ENCODE measurements around the gene SPATA16.

SPATA16 gene

GRCh38 chr3:173003956-173004355 lies 137.1 kb downstream of the SPATA16 start:
- no peak for TF ChIP-seq CTCF (conservative IDR thresholded peaks at IDR 0.05; ENCODE audit: low read length)
- no peak for TF ChIP-seq EZH2phosphoT487 (IDR thresholded peaks at IDR 0.05; ENCODE audit: borderline replicate concordance)

DNA sequence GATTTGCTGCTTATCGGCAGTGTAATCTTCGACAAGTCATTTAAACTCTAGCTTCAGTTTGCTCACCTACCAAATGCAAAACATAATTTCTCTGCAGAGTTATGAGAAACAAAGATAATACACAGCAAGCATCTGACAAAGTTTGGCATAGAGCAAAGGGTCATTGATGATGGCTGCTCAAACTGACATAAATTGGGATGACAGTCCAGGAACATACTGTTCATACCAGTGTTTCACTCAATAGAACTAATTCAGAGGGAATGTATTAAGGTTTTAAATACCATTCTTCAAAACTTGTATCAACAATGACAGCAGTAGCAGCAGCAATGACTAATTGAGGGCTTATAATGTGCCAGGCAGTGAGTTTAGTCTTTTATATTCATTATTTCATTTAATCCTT lies 137.6 kb downstream of the SPATA16 start:
- no peak overlapping the region for H3K4me2 ChIP-seq (ENCODE audit: low read depth, low read length, poor library complexity, severe bottlenecking)

More at GRCh38 chr3:173003956-173004355, 137.1 kb downstream of the SPATA16 start:
- Histone ChIP-seq H3K9me2 (replicated peaks; ENCODE audit: low read depth, low read length) (no peaks in the 10 kb centered on the region), H3K4me2 (ENCODE audit: low read depth, low read length, poor library complexity, severe bottlenecking) (no peak overlapping the region), H4K20me1 (ENCODE audit: insufficient read depth, low read length, poor library complexity, severe bottlenecking) (no peaks in the 10 kb centered on the region), H3K9me3 (ENCODE audit: insufficient read depth, low read depth, low read length) (no peaks in the 10 kb centered on the region), H3F3A (ENCODE audit: low read depth) (no peaks in the 10 kb centered on the region), H3K4me3 (ENCODE audit: low read length, poor library complexity, severe bottlenecking) (no peak overlapping the region), H3K9ac (ENCODE audit: low read depth, low read length, poor library complexity, severe bottlenecking) (no peak overlapping the region), H3K79me2 (ENCODE audit: insufficient read depth, low read length) (no peaks in the 10 kb centered on the region), H3K27me3 (ENCODE audit: insufficient read depth, low read length, poor library complexity, severe bottlenecking) (no peaks in the 10 kb centered on the region), H3K36me3 (ENCODE audit: insufficient read depth, low read length) (no peaks in the 10 kb centered on the region), H3K4me1 (ENCODE audit: insufficient read depth, low read length, poor library complexity, severe bottlenecking) (no peaks in the 10 kb centered on the region), H2AFZ (ENCODE audit: low read length) (no peak overlapping the region)

GRCh38 chr3:173001622-173002021 lies 139.4 kb downstream of the SPATA16 start:
- Histone ChIP-seq H3K36me3 (ENCODE audit: insufficient read depth, low read length) (no peaks in the 10 kb centered on the region), H3K79me2 (ENCODE audit: insufficient read depth, low read length) (no peaks in the 10 kb centered on the region), H2AFZ (ENCODE audit: low read length) (no peak overlapping the region), H3K4me2 (ENCODE audit: low read depth, low read length, poor library complexity, severe bottlenecking) (no peak overlapping the region), H4K20me1 (ENCODE audit: insufficient read depth, low read length, poor library complexity, severe bottlenecking) (no peaks in the 10 kb centered on the region), H3K9me3 (ENCODE audit: insufficient read depth, low read depth, low read length) (no peaks in the 10 kb centered on the region), H3K27me3 (ENCODE audit: insufficient read depth, low read length, poor library complexity, severe bottlenecking) (no peaks in the 10 kb centered on the region), H3F3A (ENCODE audit: low read depth) (no peaks in the 10 kb centered on the region), H3K4me1 (ENCODE audit: insufficient read depth, low read length, poor library complexity, severe bottlenecking) (no peaks in the 10 kb centered on the region), H3K9me2 (replicated peaks; ENCODE audit: low read depth, low read length) (no peaks in the 10 kb centered on the region), H3K4me3 (ENCODE audit: low read length, poor library complexity, severe bottlenecking) (no peak overlapping the region), H3K9ac (ENCODE audit: low read depth, low read length, poor library complexity, severe bottlenecking) (no peak overlapping the region)
- TF ChIP-seq CTCF (conservative IDR thresholded peaks at IDR 0.05; ENCODE audit: low read length) (no peak), EZH2phosphoT487 (IDR thresholded peaks at IDR 0.05; ENCODE audit: borderline replicate concordance) (no peak)

More for the DNA sequence above, 137.6 kb downstream of the SPATA16 start:
- H3K9me2 ChIP-seq (replicated peaks; ENCODE audit: low read depth, low read length): no peaks in the 10 kb centered on the region
- H3K4me3 ChIP-seq (ENCODE audit: low read length, poor library complexity, severe bottlenecking): no peak overlapping the region
- no peaks in the 10 kb centered on the region for H3F3A ChIP-seq (ENCODE audit: low read depth)
- no peaks in the 10 kb centered on the region for H4K20me1 ChIP-seq (ENCODE audit: insufficient read depth, low read length, poor library complexity, severe bottlenecking)
- no peaks in the 10 kb centered on the region for H3K27me3 ChIP-seq (ENCODE audit: insufficient read depth, low read length, poor library complexity, severe bottlenecking)
- H3K36me3 ChIP-seq (ENCODE audit: insufficient read depth, low read length): no peaks in the 10 kb centered on the region
- H3K9ac ChIP-seq (ENCODE audit: low read depth, low read length, poor library complexity, severe bottlenecking): no peak overlapping the region
- H3K9me3 ChIP-seq (ENCODE audit: insufficient read depth, low read depth, low read length): no peaks in the 10 kb centered on the region
- no peaks in the 10 kb centered on the region for H3K4me1 ChIP-seq (ENCODE audit: insufficient read depth, low read length, poor library complexity, severe bottlenecking)
- no peak for TF ChIP-seq CTCF (conservative IDR thresholded peaks at IDR 0.05; ENCODE audit: low read length)
- H3K79me2 ChIP-seq (ENCODE audit: insufficient read depth, low read length): no peaks in the 10 kb centered on the region
- no peak overlapping the region for H2AFZ ChIP-seq (ENCODE audit: low read length)

Measured in Loucy (cell line).